GM18870 (cell line): ENCODE measurements around the gene KCNA10.

ENCODE experiments used
- ATAC-seq: cut with Tn5 transposase; IDR thresholded peaks from one replicate; pipeline ENCODE4 v1.9.1; 2021; ENCODE audit warnings: moderate library complexity; ENCODE audit not compliant: unreplicated experiment

KCNA10 gene

GRCh38 chr1:110519125-110519810 is at the start of gene KCNA10:
TSS of gene KCNA10 (minus strand) at chr1:110519175. CDS start at chr1:110518787, 388 bp downstream.
- ATAC-seq, result no peak

- no peak for ATAC-seq
Measured at GRCh38 chr1:110566836-110567235, 47.9 kb upstream of the KCNA10 start.

- ATAC-seq, result no peak
Measured at GRCh38 chr1:110565565-110565964, 46.6 kb upstream of the KCNA10 start.

- no peak for ATAC-seq
Measured at GRCh38 chr1:110563089-110563488, 44.1 kb upstream of the KCNA10 start.

- no peak for ATAC-seq
Measured at GRCh38 chr1:110561596-110561995, 42.6 kb upstream of the KCNA10 start.

- no peak for ATAC-seq
Measured at GRCh38 chr1:110559157-110559556, 40.2 kb upstream of the KCNA10 start.

GRCh38 chr1:110557481-110557880 is 38.5 kb upstream of the KCNA10 start:
- no peak for ATAC-seq

GRCh38 chr1:110556471-110556807 is 37.5 kb upstream of the KCNA10 start:
- no peak for ATAC-seq

- ATAC-seq, result no peak
Measured at GRCh38 chr1:110555807-110556470, 37.0 kb upstream of the KCNA10 start.

GRCh38 chr1:110554871-110555801 is 36.2 kb upstream of the KCNA10 start:
- ATAC-seq, result no peak

- no peak for ATAC-seq
Measured at GRCh38 chr1:110551278-110551809, 32.4 kb upstream of the KCNA10 start.

- no peak for ATAC-seq
Measured at GRCh38 chr1:110549831-110550230, 30.9 kb upstream of the KCNA10 start.

- no peak for ATAC-seq
Measured at GRCh38 chr1:110548381-110548780, 29.4 kb upstream of the KCNA10 start.

- ATAC-seq, result no peak
Measured at GRCh38 chr1:110547017-110547416, 28.0 kb upstream of the KCNA10 start.

GRCh38 chr1:110545492-110545891 is 26.5 kb upstream of the KCNA10 start:
- no peak for ATAC-seq

- ATAC-seq, result no peak
Measured at GRCh38 chr1:110544753-110545152, 25.8 kb upstream of the KCNA10 start.

GRCh38 chr1:110542725-110543124 is 23.8 kb upstream of the KCNA10 start:
- no peak for ATAC-seq

GRCh38 chr1:110541906-110542395 is 23.0 kb upstream of the KCNA10 start:
- ATAC-seq, result no peak

GRCh38 chr1:110540891-110541685 is 22.1 kb upstream of the KCNA10 start:
- ATAC-seq, result no peak

GRCh38 chr1:110538921-110539320 is 19.9 kb upstream of the KCNA10 start:
- ATAC-seq, result no peak
